ENCODE results near the gene PEX11G.

PEX11G gene

GRCh38 chr19:7507884-7508283 is 19.0 kb upstream of the PEX11G start:
- ChIA-PET CTCF (no interaction called here), POLR2A (interaction anchor here (1.3 to 3.0 kb wide), 2 partner anchors 9 to 28 kb away, joined by 4 to 21 read pairs; partner anchors contain the start of genes PNPLA6 and ZNF358)
- DNase-seq (ENCODE audit: extremely low spot score): peak; percentile 75
- TF ChIP-seq ARNT (IDR thresholded peaks at IDR 0.05) (no peak), LEF1 (IDR thresholded peaks at IDR 0.05; ENCODE audit: borderline replicate concordance) (no peak), NFRKB (IDR thresholded peaks at IDR 0.05) (no peak), ZNF384 (IDR thresholded peaks at IDR 0.05) (no peak), BHLHE40 (IDR thresholded peaks at IDR 0.05; ENCODE audit: borderline replicate concordance) (no peak), HDGF (IDR thresholded peaks at IDR 0.05; ENCODE audit: borderline replicate concordance) (no peak), FOXK2 (IDR thresholded peaks at IDR 0.05) (no peak)

- ChIA-PET CTCF (interaction anchor here (0.7 kb wide), 1 partner anchor 363 kb away, joined by 3 read pairs; no protein-coding TSS in a partner anchor), POLR2A (interaction anchor here (0.6 to 3.0 kb wide), 8 partner anchors 10 to 108 kb away, joined by 3 to 21 read pairs (median 6); partner anchors contain the start of genes MCOLN1, PEX11G, PNPLA6 and ZNF358)
- TF ChIP-seq FOXK2 (IDR thresholded peaks at IDR 0.05) (no peak), PKNOX1 (IDR thresholded peaks at IDR 0.05) (peak; percentile 90), ELF4 (IDR thresholded peaks at IDR 0.05) (no peak)
- peak; percentile 87 for DNase-seq (ENCODE audit: extremely low spot score)
Observed at GRCh38 chr19:7506385-7507328, 17.8 kb upstream of the PEX11G start.

GRCh38 chr19:7505682-7506384 is 17.0 kb upstream of the PEX11G start:
- ChIA-PET CTCF (no interaction called here), POLR2A (interaction anchor here (0.6 to 3.0 kb wide), 8 partner anchors 9 to 107 kb away, joined by 3 to 21 read pairs (median 6); partner anchors contain the start of genes MCOLN1, PEX11G, PNPLA6 and ZNF358)
- peak; percentile 90 for DNase-seq (ENCODE audit: extremely low spot score)
- TF ChIP-seq L3MBTL2 (conservative IDR thresholded peaks at IDR 0.05): peak; percentile 92
- TF ChIP-seq PKNOX1 (IDR thresholded peaks at IDR 0.05): no peak

- TF ChIP-seq ARNT (IDR thresholded peaks at IDR 0.05) (no peak), SP1 (IDR thresholded peaks at IDR 0.05) (no peak), ZNF384 (IDR thresholded peaks at IDR 0.05) (no peak), FOXM1 (IDR thresholded peaks at IDR 0.05; ENCODE audit: borderline replicate concordance) (no peak), NFRKB (IDR thresholded peaks at IDR 0.05) (no peak), LEF1 (IDR thresholded peaks at IDR 0.05; ENCODE audit: borderline replicate concordance) (no peak), FOXA1 (IDR thresholded peaks at IDR 0.05) (no peak), BHLHE40 (IDR thresholded peaks at IDR 0.05; ENCODE audit: borderline replicate concordance) (no peak), SUZ12 (IDR thresholded peaks at IDR 0.05) (no peak), L3MBTL2 (conservative IDR thresholded peaks at IDR 0.05) (no peak), TARDBP (IDR thresholded peaks at IDR 0.05) (no peak), FOXK2 (IDR thresholded peaks at IDR 0.05) (no peak), PKNOX1 (IDR thresholded peaks at IDR 0.05) (no peak), ELF4 (IDR thresholded peaks at IDR 0.05) (no peak)
- CTCF ChIA-PET: no interaction called here
- DNase-seq (ENCODE audit: extremely low spot score): no peak
- POLR2A ChIA-PET: interaction anchor here (0.6 to 3.0 kb wide), 5 partner anchors 8 to 30 kb away, joined by 3 to 21 read pairs (median 5); partner anchors contain the start of genes PNPLA6 and ZNF358
Observed at GRCh38 chr19:7505288-7505681, 16.4 kb upstream of the PEX11G start.

GRCh38 chr19:7504684-7505083 is 15.8 kb upstream of the PEX11G start:
- CTCF ChIA-PET: no interaction called here

More at GRCh38 chr19:7504684-7505083, 15.8 kb upstream of the PEX11G start:
- TF ChIP-seq FOXA1 (IDR thresholded peaks at IDR 0.05) (no peak), ARNT (IDR thresholded peaks at IDR 0.05) (no peak), SP1 (IDR thresholded peaks at IDR 0.05) (no peak), ZNF384 (IDR thresholded peaks at IDR 0.05) (no peak), TARDBP (IDR thresholded peaks at IDR 0.05) (no peak), FOXK2 (IDR thresholded peaks at IDR 0.05) (no peak), BHLHE40 (IDR thresholded peaks at IDR 0.05; ENCODE audit: borderline replicate concordance) (no peak), LEF1 (IDR thresholded peaks at IDR 0.05; ENCODE audit: borderline replicate concordance) (no peak), SUZ12 (IDR thresholded peaks at IDR 0.05) (no peak), ELF4 (IDR thresholded peaks at IDR 0.05) (no peak), NFRKB (IDR thresholded peaks at IDR 0.05) (no peak), L3MBTL2 (conservative IDR thresholded peaks at IDR 0.05) (no peak), HDGF (IDR thresholded peaks at IDR 0.05; ENCODE audit: borderline replicate concordance) (no peak), PKNOX1 (IDR thresholded peaks at IDR 0.05) (no peak), FOXM1 (IDR thresholded peaks at IDR 0.05; ENCODE audit: borderline replicate concordance) (no peak)
- POLR2A ChIA-PET: interaction anchor here (0.6 to 1.8 kb wide), 3 partner anchors 13 to 30 kb away, joined by 3 to 5 read pairs (median 3); partner anchors contain the start of gene PNPLA6
- no peak for DNase-seq (ENCODE audit: extremely low spot score)
